ENCODE measurements around the gene TEK.

The TEK gene

DNA sequence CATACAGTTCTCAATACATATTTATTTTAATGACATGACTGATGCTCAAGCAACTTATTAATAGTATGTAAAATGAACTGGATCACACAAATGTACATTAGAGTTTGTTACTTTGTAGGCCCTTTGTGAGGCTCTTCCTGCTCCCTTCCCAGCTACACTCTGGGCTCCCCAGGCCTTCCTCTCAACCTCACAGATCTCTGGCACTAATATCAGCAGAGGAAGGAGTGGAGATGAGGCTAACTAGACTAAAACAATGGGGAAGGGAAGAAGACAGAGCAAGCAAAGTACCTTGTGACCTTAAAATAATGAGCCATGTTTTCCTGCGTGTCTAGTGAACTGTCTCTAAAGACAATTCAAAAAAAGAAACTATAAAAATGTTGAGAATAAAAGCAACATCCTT is 30.3 kb upstream of the TEK start:
- H3K4me1 Mint-ChIP-seq = no peaks in the 10 kb centered on the region

DNA sequence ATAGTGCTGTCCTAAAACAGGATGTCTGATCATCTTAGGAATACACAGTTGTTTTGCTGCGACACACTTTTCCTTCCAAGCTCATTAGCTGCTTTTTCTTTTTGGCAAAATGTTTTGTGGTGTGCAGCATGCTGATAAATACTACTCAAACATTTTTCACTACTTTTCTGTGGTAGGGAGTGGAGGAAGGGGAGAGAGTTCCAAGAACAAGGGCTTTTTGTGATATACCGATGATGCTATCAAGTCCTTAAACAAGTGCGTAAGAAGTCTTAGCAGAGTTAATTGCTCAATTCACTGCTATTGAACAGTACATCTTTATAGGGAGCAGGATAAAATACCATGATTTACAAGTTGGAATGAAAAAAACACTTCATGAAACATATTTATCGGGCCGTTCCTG is 23.6 kb upstream of the TEK start:
- no peaks in the 10 kb centered on the region for H3K9me3 Mint-ChIP-seq
- TF ChIP-seq, protein P1, sequence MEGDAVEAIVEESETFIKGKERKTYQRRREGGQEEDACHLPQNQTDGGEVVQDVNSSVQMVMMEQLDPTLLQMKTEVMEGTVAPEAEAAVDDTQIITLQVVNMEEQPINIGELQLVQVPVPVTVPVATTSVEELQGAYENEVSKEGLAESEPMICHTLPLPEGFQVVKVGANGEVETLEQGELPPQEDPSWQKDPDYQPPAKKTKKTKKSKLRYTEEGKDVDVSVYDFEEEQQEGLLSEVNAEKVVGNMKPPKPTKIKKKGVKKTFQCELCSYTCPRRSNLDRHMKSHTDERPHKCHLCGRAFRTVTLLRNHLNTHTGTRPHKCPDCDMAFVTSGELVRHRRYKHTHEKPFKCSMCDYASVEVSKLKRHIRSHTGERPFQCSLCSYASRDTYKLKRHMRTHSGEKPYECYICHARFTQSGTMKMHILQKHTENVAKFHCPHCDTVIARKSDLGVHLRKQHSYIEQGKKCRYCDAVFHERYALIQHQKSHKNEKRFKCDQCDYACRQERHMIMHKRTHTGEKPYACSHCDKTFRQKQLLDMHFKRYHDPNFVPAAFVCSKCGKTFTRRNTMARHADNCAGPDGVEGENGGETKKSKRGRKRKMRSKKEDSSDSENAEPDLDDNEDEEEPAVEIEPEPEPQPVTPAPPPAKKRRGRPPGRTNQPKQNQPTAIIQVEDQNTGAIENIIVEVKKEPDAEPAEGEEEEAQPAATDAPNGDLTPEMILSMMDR (IDR thresholded peaks at IDR 0.05; ENCODE audit: unreplicated experiment in 3 of 3) = no peak
- no peak overlapping the region for H3K4me3 Mint-ChIP-seq
- H3K27me3 Mint-ChIP-seq (ENCODE audit: low read depth) = no peaks in the 10 kb centered on the region
- no peaks in the 10 kb centered on the region for H3K36me3 Mint-ChIP-seq (ENCODE audit: low read depth)
- peaks cover 4% of the 10 kb centered on the region for H3K4me1 Mint-ChIP-seq
- H3K27ac Mint-ChIP-seq = no peak overlapping the region

More for the DNA sequence above, 30.3 kb upstream of the TEK start:
- Mint-ChIP-seq H3K4me3 (no peak overlapping the region), H3K9me3 (peaks cover 4% of the 10 kb centered on the region), H3K36me3 (ENCODE audit: low read depth) (peaks cover 24% of the 10 kb centered on the region), H3K27me3 (ENCODE audit: low read depth) (peaks cover 4% of the 10 kb centered on the region), H3K27ac (peak overlapping the region in 1 of 3 experiments; percentile 29)
- TF ChIP-seq, protein P1 (IDR thresholded peaks at IDR 0.05; ENCODE audit: unreplicated experiment in 3 of 3) = no peak

DNA sequence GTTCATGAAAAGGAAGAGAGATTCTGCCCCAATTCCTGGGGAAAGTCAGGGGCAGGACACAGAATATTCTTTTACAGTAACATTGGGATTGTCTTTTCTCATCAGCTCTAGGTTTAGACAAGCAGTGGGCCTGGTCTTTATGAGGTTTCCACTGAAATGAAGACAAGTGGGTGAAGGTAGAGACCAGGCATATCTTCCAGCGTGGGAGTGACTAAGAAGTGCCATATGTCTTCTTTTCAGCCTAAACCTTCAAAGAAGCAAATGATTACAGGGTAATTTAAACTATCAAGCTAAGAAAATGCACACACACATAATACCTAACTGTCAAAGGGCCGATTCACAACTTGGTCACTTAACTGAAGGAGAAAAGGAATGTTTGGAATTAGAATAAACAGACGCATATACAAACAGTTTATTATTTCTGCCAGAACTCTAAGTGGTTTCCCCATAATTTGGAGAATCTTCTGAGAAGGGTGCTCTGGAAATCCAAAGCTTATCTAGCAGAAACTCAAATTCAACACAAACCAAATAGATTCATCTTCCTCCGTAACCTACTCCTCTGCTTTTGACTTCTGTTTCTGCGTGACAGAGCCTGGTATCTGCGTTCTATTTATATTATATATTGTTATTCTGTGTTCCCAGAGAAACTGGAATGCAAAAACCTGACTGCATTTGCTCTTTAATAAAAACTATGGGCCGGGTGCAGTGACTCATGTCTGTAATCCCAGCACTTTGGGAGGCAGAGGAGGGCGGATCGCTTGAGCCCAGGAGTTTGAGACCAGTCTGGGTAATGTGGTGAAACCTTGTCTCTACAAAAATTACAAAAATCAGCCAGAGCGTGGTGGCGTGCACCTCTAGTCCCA is 22.0 kb upstream of the TEK start:
- TF ChIP-seq, protein P1 (IDR thresholded peaks at IDR 0.05; ENCODE audit: unreplicated experiment in 3 of 3) = no peak
- peaks cover 4% of the 10 kb centered on the region for H3K4me1 Mint-ChIP-seq
- peak overlapping the region in 2 of 3 experiments; percentile 21 to 48 for H3K27ac Mint-ChIP-seq
- H3K36me3 Mint-ChIP-seq (ENCODE audit: low read depth) = no peaks in the 10 kb centered on the region
- H3K9me3 Mint-ChIP-seq = no peaks in the 10 kb centered on the region
- no peak overlapping the region for H3K4me3 Mint-ChIP-seq
- no peaks in the 10 kb centered on the region for H3K27me3 Mint-ChIP-seq (ENCODE audit: low read depth)

DNA sequence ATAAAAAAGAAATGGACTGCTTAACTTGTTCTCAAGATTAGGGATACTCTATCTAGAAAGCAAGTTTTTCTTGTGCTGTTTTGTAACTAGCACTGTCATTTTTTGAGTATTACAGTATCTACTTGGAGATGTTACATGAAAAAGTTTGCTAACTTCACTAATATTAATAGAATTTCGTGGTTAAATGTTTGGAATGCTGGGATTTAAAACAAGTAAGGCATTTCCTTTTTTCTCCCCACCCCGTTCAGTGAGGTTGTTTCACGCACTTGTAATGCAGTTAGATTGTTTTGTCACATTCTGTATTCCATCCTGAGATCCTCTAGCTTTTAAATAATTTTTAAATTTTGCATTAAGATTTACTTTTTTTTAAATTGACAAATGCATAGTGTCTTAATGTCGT is 20.0 kb upstream of the TEK start:
- no peak overlapping the region for H3K27ac Mint-ChIP-seq
- TF ChIP-seq, protein P1 (IDR thresholded peaks at IDR 0.05; ENCODE audit: unreplicated experiment in 3 of 3) = no peak
- peaks cover 4% of the 10 kb centered on the region for H3K4me1 Mint-ChIP-seq
- no peaks in the 10 kb centered on the region for H3K27me3 Mint-ChIP-seq (ENCODE audit: low read depth)
- no peaks in the 10 kb centered on the region for H3K9me3 Mint-ChIP-seq
- no peaks in the 10 kb centered on the region for H3K36me3 Mint-ChIP-seq (ENCODE audit: low read depth)
- H3K4me3 Mint-ChIP-seq = no peak overlapping the region

DNA sequence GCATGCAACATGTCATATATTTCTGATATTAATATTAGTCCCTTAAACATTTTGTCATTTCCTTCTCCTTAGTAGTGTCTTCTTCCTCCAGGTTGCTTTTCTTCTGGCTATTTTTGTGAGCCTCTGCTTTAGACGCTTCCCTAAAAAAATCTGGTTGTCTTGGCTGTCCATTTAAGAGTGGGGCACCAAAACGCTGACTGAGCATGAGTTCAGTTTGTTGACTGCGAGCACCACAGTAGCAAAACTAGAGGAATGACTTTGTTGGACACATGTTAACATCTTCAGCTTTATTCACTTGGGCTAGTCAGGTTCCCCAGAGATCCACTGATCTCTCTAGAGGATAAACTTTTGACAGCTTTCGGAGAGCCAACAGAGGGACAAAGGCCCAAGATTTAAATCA is 19.3 kb upstream of the TEK start:
- no peak overlapping the region for H3K4me3 Mint-ChIP-seq
- H3K4me1 Mint-ChIP-seq = peaks cover 9% of the 10 kb centered on the region
- H3K9me3 Mint-ChIP-seq = no peaks in the 10 kb centered on the region
- H3K27ac Mint-ChIP-seq = no peak overlapping the region
- no peaks in the 10 kb centered on the region for H3K27me3 Mint-ChIP-seq (ENCODE audit: low read depth)
- H3K36me3 Mint-ChIP-seq (ENCODE audit: low read depth) = no peaks in the 10 kb centered on the region
- TF ChIP-seq, protein P1 (IDR thresholded peaks at IDR 0.05; ENCODE audit: unreplicated experiment in 3 of 3) = no peak

DNA sequence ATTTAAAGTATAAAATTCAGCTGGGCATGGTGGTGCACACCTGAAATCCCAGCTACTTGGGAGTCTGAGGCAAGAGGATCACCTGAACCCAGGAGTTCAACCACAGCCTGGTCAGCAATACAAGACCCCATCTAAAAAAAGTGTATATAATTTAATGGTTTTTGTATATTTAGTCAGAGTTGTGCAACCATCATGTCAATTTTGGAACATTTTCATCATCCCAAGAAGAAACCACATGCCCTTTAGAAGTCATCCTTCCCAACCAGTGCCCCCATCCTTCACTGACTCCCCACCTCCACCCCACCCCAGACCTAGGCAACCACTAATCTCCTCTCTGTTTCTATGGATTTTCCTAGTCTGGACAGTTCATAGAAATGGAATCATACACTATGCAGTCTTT is 18.8 kb upstream of the TEK start:
- Mint-ChIP-seq H3K27ac (no peak overlapping the region), H3K4me3 (no peak overlapping the region), H3K27me3 (ENCODE audit: low read depth) (no peaks in the 10 kb centered on the region), H3K9me3 (no peaks in the 10 kb centered on the region), H3K36me3 (ENCODE audit: low read depth) (no peaks in the 10 kb centered on the region), H3K4me1 (peaks cover 10% of the 10 kb centered on the region)
- TF ChIP-seq, protein P1 (IDR thresholded peaks at IDR 0.05; ENCODE audit: unreplicated experiment in 3 of 3) = no peak

Measured in nephron (organoid).